ENCODE results near the gene KLF13.

DNA sequence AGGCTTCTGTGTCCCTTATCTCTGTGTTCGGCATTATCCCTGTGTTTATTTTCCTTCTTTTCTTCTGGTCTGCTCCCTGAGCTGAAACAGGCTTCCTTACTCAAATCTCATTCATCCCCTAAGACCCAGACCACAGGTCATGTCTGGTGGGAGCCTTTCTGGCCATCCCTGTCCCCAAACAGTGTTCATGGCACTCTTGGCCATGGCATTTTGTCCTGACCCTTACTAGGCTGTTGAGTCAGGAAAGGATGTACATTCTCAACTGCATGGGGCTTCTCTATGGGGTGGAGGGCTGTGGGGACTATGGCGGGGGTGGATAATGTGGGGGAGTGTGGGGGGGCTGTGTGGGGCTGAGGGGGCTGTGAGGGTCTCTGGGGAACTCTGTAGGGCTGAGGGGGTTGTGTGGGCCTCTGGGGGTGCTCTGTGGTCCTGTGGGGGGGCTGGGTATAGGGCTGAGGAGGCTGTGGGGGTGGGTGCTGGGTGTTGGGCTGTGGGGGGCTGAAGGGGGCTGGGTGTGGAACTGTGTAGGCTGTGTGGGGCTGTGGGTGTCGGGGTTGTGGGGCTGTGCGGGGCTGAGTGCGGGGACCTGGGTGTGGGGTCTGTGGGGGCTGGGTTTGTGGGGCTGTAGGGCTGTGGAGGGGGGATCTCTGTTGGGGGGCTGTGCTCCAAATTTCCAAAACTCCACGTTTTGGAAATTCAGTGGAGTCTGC is 64.3 kb downstream of the KLF13 start:
- no peak for TF ChIP-seq CTCF (conservative IDR thresholded peaks at IDR 0.05; ENCODE audit: low read depth, low read length)
- no peak for TF ChIP-seq EZH2 (IDR thresholded peaks at IDR 0.05; ENCODE audit: borderline replicate concordance, low read depth, low read length, poor library complexity, severe bottlenecking)
